ENCODE data around the gene CRIP2. TPM values are rescaled to one million over a fixed set of nuclear protein-coding genes. Genes with fewer than 3 reads are reported as not detected.
A peak's percentile ranks its signal among the peaks of the same experiment; 100 is the strongest.

CRIP2 gene
- total and polyA plus RNA-seq, 2 of the 8 experiments (the other 6 are each of a cell fraction or from before 2014, with no cell fraction given) = 4.2 to 13.5 TPM

- no peak for FAIRE-seq
- POLR2A ChIA-PET (ENCODE audit: partially characterized antibody) = interaction anchor here (0.7 kb wide), 1 partner anchor 10 kb away, joined by 3 read pairs; no protein-coding TSS in a partner anchor
- CTCF ChIA-PET (ENCODE audit: partially characterized antibody) = no interaction called here
- no peak for TF ChIP-seq KDM5A (IDR thresholded peaks at IDR 0.05; ENCODE audit: low read length)
- no peak for TF ChIP-seq EZH2 (IDR thresholded peaks at IDR 0.05; ENCODE audit: low read depth, low read length, severe bottlenecking)
- TF ChIP-seq EGR1 (IDR thresholded peaks at IDR 0.05; ENCODE audit: borderline replicate concordance, low read depth, low read length) = no peak
- no peak for TF ChIP-seq SIX5 (IDR thresholded peaks at IDR 0.05; ENCODE audit: low read depth, low read length)
- TF ChIP-seq HDAC6 (IDR thresholded peaks at IDR 0.05; ENCODE audit: low read depth, low read length) = no peak
- no peak for TF ChIP-seq USF2 (IDR thresholded peaks at IDR 0.05; ENCODE audit: low read length)
- no peak for TF ChIP-seq ASH2L (IDR thresholded peaks at IDR 0.05; ENCODE audit: low read length)
- no peak for TF ChIP-seq CHD1 (IDR thresholded peaks at IDR 0.05; ENCODE audit: low read depth, low read length)
- no peak for TF ChIP-seq MAX (IDR thresholded peaks at IDR 0.05)
- TF ChIP-seq SP2 (IDR thresholded peaks at IDR 0.05; ENCODE audit: low read length) = no peak
- no peak for TF ChIP-seq BACH1 (IDR thresholded peaks at IDR 0.05; ENCODE audit: low read length)
- TF ChIP-seq CBX5 (IDR thresholded peaks at IDR 0.05; ENCODE audit: low read depth, low read length) = no peak
- no peak for TF ChIP-seq ATF3 (IDR thresholded peaks at IDR 0.05; ENCODE audit: insufficient read depth, low read depth, low read length)
Observed at GRCh38 chr14:105460616-105461015, 14.0 kb upstream of the CRIP2 start.

More at GRCh38 chr14:105460616-105461015, 14.0 kb upstream of the CRIP2 start:
- Histone ChIP-seq H2BK15ac (ENCODE audit: low read length) (no peak overlapping the region), H2AFZ (ENCODE audit: low read length) (no peak overlapping the region), H3K9me3 (ENCODE audit: insufficient read depth in 2 of 2, low read depth in 1 of 2, low read length in 1 of 2) (no peaks in the 10 kb centered on the region), H4K20me1 (replicated peaks in 1 of 2; ENCODE audit: control insufficient read depth in 1 of 2, insufficient read depth in 2 of 2, low read length in 2 of 2) (peaks cover 8 to 23% of the 10 kb centered on the region in 2 experiments), H2AK5ac (ENCODE audit: low read depth, low read length) (no peak overlapping the region), H3K14ac (ENCODE audit: insufficient read length) (no peak overlapping the region), H3K18ac (ENCODE audit: extremely low read depth, low read length) (no peak overlapping the region), H3K4me2 (ENCODE audit: insufficient read depth in 1 of 2, low read depth in 2 of 2, low read length in 2 of 2) (no peak overlapping the region), H3K27ac (ENCODE audit: low read depth, low read length) (no peak overlapping the region), H3K79me2 (ENCODE audit: control insufficient read depth in 1 of 2, insufficient read depth in 2 of 2, low read length in 2 of 2) (no peaks in the 10 kb centered on the region; a peak in 1 of 4 replicates), H2BK12ac (ENCODE audit: low read depth, low read length) (no peak overlapping the region), H2BK20ac (ENCODE audit: low read length) (no peak overlapping the region), H3K4ac (replicated peaks; ENCODE audit: insufficient read length, low read depth, low read length) (no peak overlapping the region), H3K9ac (replicated peaks in 1 of 4; ENCODE audit: extremely low read depth in 1 of 4, low read depth in 3 of 4, low read length in 3 of 4) (no peak overlapping the region), H2BK120ac (replicated peaks; ENCODE audit: low read depth, low read length) (no peak overlapping the region), H3K4me1 (replicated peaks in 1 of 4; ENCODE audit: control insufficient read depth in 3 of 4, insufficient read depth in 4 of 4, low read length in 3 of 4) (peaks cover 0 to 8% (median 1%) of the 10 kb centered on the region in 4 experiments; a peak in 3 of 7 replicates), H3K27me3 (replicated peaks in 1 of 4; ENCODE audit: control insufficient read depth in 3 of 4, extremely low read depth in 1 of 4, insufficient read depth in 3 of 4, low read length in 3 of 4) (no peaks in the 10 kb centered on the region), H4K8ac (ENCODE audit: extremely low read depth, insufficient read depth, low read length) (peak overlapping the region; percentile 57; the same call in 1 of the 2 replicates), H3K4me3 (ENCODE audit: extremely low read depth in 1 of 4, insufficient read depth in 2 of 4, low read depth in 3 of 4, low read length in 4 of 4) (no peak overlapping the region), H3K23me2 (ENCODE audit: low read depth, low read length) (no peaks in the 10 kb centered on the region), H2BK5ac (ENCODE audit: low read depth, low read length) (no peak overlapping the region), H4K91ac (replicated peaks; ENCODE audit: insufficient read length, low read length) (no peak overlapping the region), H4K5ac (ENCODE audit: insufficient read length, low read depth, low read length) (no peak overlapping the region), H3K23ac (ENCODE audit: insufficient read length) (no peak overlapping the region), H3K36me3 (ENCODE audit: control insufficient read depth in 2 of 4, insufficient read depth in 4 of 4, low read length in 3 of 4) (peaks cover 17 to 71% (median 44%) of the 10 kb centered on the region in 4 experiments), H3K56ac (replicated peaks; ENCODE audit: insufficient read length, low read depth, low read length) (no peak overlapping the region), H3K79me1 (ENCODE audit: low read depth, low read length) (no peaks in the 10 kb centered on the region; the same call in 1 of the 2 replicates)
- no peak for DNase-seq (ENCODE audit: low read depth in 1 of 2, low spot score in 2 of 2)
- 97% methylated on average over 17 of the region's 17 CpGs; no CpG with 5 or more reads in 1 of the 2 experiments for WGBS, 2 experiments (ENCODE audit: extremely low coverage in 1 of 2, insufficient coverage in 1 of 2, insufficient read length in 1 of 2, insufficient replicate concordance in 2 of 2, low coverage in 1 of 2, low lambda C conversion rate in 2 of 2, missing lambda C conversion rate in 1 of 2)
